Measurements from ENCODE around the gene ILKAP.

GRCh38 chr2:238140721-238141540 lies 62.6 kb downstream of the ILKAP start:
- TF ChIP-seq POLR2A (IDR thresholded peaks at IDR 0.05; ENCODE audit: low read depth, low read length) (no peak), POLR2AphosphoS5 (IDR thresholded peaks at IDR 0.05; ENCODE audit: low read depth, low read length) (no peak), TAF1 (IDR thresholded peaks at IDR 0.05; ENCODE audit: borderline replicate concordance, low read depth, low read length) (no peak)

All from GM12892 (cell line).